ENCODE results near the gene ASIC5. TPM values are rescaled to one million over a fixed set of nuclear protein-coding genes. Genes with fewer than 3 reads are reported as not detected.

Gene ASIC5
- not detected for total RNA-seq
- not detected for polyA plus RNA-seq
- long read RNA-seq, donor 1 = 0 reads
- long read RNA-seq, donor 2 = 0 reads
- long read RNA-seq, donor 3 = 0 reads
- long read RNA-seq, donor 4 = 0 reads

GRCh38 chr4:155866177-155866576 is at the start of gene ASIC5:
Gene ASIC5 (minus strand): TSS chr4:155866277. CDS start chr4:155866226, 51 bp downstream.
- WGBS = 1% methylated on average over 1 of the region's 1 CpG
- intact Hi-C loops (cut with DNase I) = no loop called here
- no peaks in the 10 kb centered on the region for H3K4me1 ChIP-seq (ENCODE audit: control insufficient read depth, insufficient read depth, low read length)
- no peak within 1 kb of the TSS for H3K4me3 ChIP-seq (ENCODE audit: low read length)
- H3K27me3 ChIP-seq (ENCODE audit: control insufficient read depth, insufficient read depth) = no peaks in the 10 kb centered on the region
- no peak for DNase-seq
- no peaks in the 10 kb centered on the region for H3K9me3 ChIP-seq (ENCODE audit: control insufficient read depth, low read length)
- H3K27ac ChIP-seq (ENCODE audit: low read length) = no peak within 1 kb of the TSS
- ATAC-seq = no peak

DNA sequence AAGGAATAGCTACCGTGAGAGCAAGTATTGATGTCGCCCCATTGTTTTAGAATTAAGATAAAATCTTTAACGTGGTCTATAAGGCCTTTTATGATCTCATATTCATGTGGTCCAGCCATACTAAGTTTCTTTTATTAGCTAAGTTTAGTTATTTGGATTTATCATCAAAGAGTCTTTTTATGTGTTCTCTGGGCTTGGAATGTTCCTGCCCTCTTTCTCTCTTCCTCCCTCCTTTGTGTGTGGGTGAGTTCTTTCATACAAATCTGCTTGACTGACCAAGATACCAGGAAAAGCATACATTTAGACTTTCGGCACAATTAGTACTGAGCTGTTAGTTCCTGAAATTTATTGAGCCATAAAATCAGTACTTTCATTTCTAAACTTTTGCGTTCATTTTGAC is 48.7 kb upstream of the ASIC5 start:
- Histone ChIP-seq H3K4me3 (ENCODE audit: low read length) (no peak overlapping the region), H3K4me1 (ENCODE audit: control insufficient read depth, insufficient read depth, low read length) (no peaks in the 10 kb centered on the region), H3K9me3 (ENCODE audit: control insufficient read depth, low read length) (no peaks in the 10 kb centered on the region), H3K27ac (ENCODE audit: low read length) (no peak overlapping the region), H3K27me3 (ENCODE audit: control insufficient read depth, insufficient read depth) (no peaks in the 10 kb centered on the region)
- intact Hi-C loops (cut with DNase I) = no loop called here
- DNase-seq (no peak), ATAC-seq (no peak)
- 49% methylated on average over 5 of the region's 5 CpGs for WGBS

DNA sequence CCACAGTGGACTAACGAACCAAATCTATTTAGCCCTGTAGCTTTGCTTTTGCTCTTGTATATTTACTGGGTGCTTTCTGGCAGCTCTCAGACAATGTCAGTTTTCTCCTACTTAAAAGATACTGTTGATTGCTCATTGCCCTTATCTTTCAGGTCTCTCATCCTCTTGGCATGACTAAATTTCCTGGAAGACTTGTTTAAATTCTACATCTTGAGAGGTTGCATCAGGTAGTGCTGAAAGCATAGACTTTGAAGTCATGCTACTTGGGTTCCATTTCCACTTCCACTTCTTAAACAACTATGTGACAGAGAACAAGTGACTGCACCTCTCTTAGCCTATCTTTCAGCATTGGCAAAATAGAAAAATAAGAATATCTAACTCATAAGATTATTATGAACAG is 45.8 kb upstream of the ASIC5 start:
- Histone ChIP-seq H3K4me1 (ENCODE audit: control insufficient read depth, insufficient read depth, low read length) (no peaks in the 10 kb centered on the region), H3K9me3 (ENCODE audit: control insufficient read depth, low read length) (no peaks in the 10 kb centered on the region), H3K27ac (ENCODE audit: low read length) (no peak overlapping the region), H3K27me3 (ENCODE audit: control insufficient read depth, insufficient read depth) (no peaks in the 10 kb centered on the region), H3K4me3 (ENCODE audit: low read length) (no peak overlapping the region)
- ATAC-seq = no peak
- intact Hi-C loops (cut with DNase I) = no loop called here
- WGBS = 67% methylated on average over 1 of the region's 1 CpG
- DNase-seq = no peak

DNA sequence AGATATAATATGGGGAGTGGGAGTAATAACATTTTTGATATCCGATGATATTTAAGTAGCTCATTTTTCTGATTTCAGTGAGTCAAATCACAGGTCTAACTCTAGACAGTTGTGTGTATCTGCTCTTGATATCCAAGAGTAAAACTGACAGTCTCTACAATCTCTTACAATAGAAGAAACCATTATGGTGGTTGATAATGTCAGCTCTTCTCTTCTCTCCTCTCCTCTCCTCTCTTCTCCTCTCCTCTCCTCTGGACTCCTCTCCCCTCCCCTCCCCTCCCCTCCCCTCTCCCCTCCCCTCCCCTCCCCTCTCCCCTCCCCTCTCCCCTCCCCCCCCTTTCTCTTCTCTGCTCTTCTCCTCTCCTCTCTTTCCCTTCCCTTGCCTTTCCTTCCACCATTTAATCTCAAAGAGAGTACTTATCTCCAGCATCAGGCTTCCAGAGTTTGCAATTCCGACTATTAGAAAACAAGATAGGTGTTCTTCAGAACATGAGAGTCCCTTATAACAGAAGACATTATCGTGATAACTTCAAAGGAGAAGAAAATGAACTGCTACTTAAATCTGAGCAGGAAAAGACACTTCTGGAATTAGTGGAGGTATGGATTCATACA is 43.6 kb upstream of the ASIC5 start:
- Histone ChIP-seq H3K27me3 (ENCODE audit: control insufficient read depth, insufficient read depth) (no peaks in the 10 kb centered on the region), H3K9me3 (ENCODE audit: control insufficient read depth, low read length) (no peaks in the 10 kb centered on the region), H3K4me3 (ENCODE audit: low read length) (no peak overlapping the region), H3K27ac (ENCODE audit: low read length) (no peak overlapping the region), H3K4me1 (ENCODE audit: control insufficient read depth, insufficient read depth, low read length) (no peaks in the 10 kb centered on the region)
- DNase-seq = no peak
- intact Hi-C loops (cut with DNase I) = no loop called here
- ATAC-seq = no peak
- 90% methylated on average over 3 of the region's 3 CpGs for WGBS

DNA sequence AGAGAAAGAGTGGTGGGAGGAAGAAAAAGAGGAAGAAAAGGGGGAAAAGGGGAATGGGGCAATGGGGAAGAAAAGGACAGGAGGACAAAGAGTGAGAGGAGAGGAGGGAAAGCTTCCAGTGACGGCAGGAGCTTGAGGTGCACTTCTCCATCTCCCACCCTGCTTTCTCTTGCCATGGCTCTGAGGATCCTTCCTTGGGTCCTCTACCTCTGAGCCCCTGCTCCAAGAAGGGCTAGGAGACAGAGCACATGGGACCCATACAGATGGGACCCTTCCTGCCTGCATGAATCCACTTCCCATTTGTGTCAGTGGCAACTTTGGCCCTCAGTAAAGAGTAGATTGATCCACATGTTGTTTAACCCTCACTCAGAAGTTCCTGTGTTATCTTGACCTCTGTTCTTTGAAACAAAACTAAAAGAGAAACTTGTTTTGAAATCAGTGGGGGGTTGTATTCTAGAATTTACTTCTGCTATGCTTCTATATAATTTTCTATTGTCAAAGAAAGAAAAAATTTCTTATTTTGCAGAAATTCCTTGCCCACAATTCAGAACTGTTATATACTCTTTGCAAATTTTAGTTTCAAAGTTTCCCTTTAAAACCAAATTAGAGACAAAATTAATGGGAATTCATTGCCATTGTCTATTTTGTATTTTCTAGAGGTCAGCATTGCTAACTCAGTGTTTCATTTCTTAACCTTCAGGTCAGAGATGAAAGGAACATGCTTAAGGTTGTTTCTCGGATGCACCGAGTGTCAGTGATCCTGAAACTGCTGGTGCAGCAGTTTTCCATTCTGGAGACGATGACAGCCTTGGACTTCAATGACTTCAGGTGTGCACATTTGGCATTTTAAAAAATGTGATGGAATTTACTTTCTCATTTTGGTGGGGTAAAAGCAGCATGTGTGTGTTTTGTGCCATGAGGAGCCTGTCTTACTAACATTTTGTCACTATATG is 42.4 kb upstream of the ASIC5 start:
- no peaks in the 10 kb centered on the region for H3K27me3 ChIP-seq (ENCODE audit: control insufficient read depth, insufficient read depth)
- H3K9me3 ChIP-seq (ENCODE audit: control insufficient read depth, low read length) = no peaks in the 10 kb centered on the region
- H3K27ac ChIP-seq (ENCODE audit: low read length) = no peak overlapping the region
- intact Hi-C loops (cut with DNase I) = no loop called here
- H3K4me3 ChIP-seq (ENCODE audit: low read length) = no peak overlapping the region
- DNase-seq (no peak), ATAC-seq (no peak)
- H3K4me1 ChIP-seq (ENCODE audit: control insufficient read depth, insufficient read depth, low read length) = no peaks in the 10 kb centered on the region
- WGBS = 91% methylated on average over 4 of the region's 4 CpGs

- H3K9me3 ChIP-seq (ENCODE audit: control insufficient read depth, low read length) = no peaks in the 10 kb centered on the region
- H3K27ac ChIP-seq (ENCODE audit: low read length) = no peak overlapping the region
- DNase-seq = no peak
- ATAC-seq = no peak
- no peak overlapping the region for H3K4me3 ChIP-seq (ENCODE audit: low read length)
- H3K27me3 ChIP-seq (ENCODE audit: control insufficient read depth, insufficient read depth) = no peaks in the 10 kb centered on the region
- WGBS = 65% methylated on average over 1 of the region's 1 CpG
- no peaks in the 10 kb centered on the region for H3K4me1 ChIP-seq (ENCODE audit: control insufficient read depth, insufficient read depth, low read length)
- intact Hi-C loops (cut with DNase I) = no loop called here
Measured at GRCh38 chr4:155907556-155907955, 41.5 kb upstream of the ASIC5 start.

DNA sequence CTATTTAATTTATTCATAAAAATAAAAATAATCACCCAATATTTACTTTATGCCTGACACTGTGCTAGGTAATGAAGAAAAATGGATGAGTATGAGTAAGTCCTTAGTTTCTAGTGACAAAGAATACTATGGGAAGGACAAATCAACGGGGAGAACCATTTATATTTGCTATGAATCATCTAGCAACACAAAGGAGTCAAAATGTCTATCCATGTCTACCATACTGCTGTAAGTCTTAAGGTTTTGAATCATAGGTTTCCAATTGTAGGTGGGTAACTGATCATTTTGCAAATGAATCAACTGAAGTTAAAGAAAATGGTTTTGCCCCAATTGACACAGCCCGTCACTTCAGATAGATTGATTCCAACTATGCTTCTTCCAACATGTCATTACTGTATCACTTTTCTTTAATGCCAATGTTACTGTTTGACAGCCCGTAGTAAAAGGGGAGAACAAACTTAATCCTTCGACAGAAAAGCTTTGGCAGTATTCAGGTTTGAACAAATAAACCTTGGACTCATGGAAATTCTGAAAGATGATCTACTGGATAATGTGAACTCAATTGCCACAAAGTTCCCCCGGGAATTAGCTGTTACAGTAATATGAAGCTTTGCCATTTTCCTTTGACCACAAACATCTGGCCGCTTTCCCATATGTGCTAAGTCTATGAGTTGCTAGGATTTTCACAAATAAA is 40.6 kb upstream of the ASIC5 start:
- DNase-seq = peak in 1 of 3 donors; percentile 17
- Histone ChIP-seq H3K4me3 (ENCODE audit: low read length) (no peak overlapping the region), H3K27ac (ENCODE audit: low read length) (no peak overlapping the region), H3K27me3 (ENCODE audit: control insufficient read depth, insufficient read depth) (no peaks in the 10 kb centered on the region), H3K4me1 (ENCODE audit: control insufficient read depth, insufficient read depth, low read length) (no peaks in the 10 kb centered on the region), H3K9me3 (ENCODE audit: control insufficient read depth, low read length) (no peaks in the 10 kb centered on the region)
- intact Hi-C loops (cut with DNase I) = no loop called here
- ATAC-seq = no peak
- WGBS = 65% methylated on average over 6 of the region's 6 CpGs

- WGBS = 39% methylated on average over 3 of the region's 3 CpGs
- ATAC-seq (no peak), DNase-seq (no peak)
- Histone ChIP-seq H3K4me3 (ENCODE audit: low read length) (no peak overlapping the region), H3K27ac (ENCODE audit: low read length) (no peak overlapping the region), H3K27me3 (ENCODE audit: control insufficient read depth, insufficient read depth) (no peaks in the 10 kb centered on the region), H3K9me3 (ENCODE audit: control insufficient read depth, low read length) (no peaks in the 10 kb centered on the region), H3K4me1 (ENCODE audit: control insufficient read depth, insufficient read depth, low read length) (no peaks in the 10 kb centered on the region)
- intact Hi-C loops (cut with DNase I) = no loop called here
Measured at GRCh38 chr4:155904331-155904730, 38.3 kb upstream of the ASIC5 start.

- no peak within 1 kb of the TSS for H3K27ac ChIP-seq (ENCODE audit: low read length)
- H3K27me3 ChIP-seq (ENCODE audit: control insufficient read depth, insufficient read depth) = no peaks in the 10 kb centered on the region
- ATAC-seq (no peak), DNase-seq (no peak)
- H3K4me1 ChIP-seq (ENCODE audit: control insufficient read depth, insufficient read depth, low read length) = no peaks in the 10 kb centered on the region
- WGBS = 44% methylated on average over 1 of the region's 1 CpG
- no peaks in the 10 kb centered on the region for H3K9me3 ChIP-seq (ENCODE audit: control insufficient read depth, low read length)
- H3K4me3 ChIP-seq (ENCODE audit: low read length) = no peak within 1 kb of the TSS
- intact Hi-C loops (cut with DNase I) = no loop called here
Measured at GRCh38 chr4:155903453-155903852, 37.4 kb upstream of the ASIC5 start, which contains the start of gene TDO2. Gene TDO2 (plus strand): TSS chr4:155903696. CDS start chr4:155903759, 63 bp downstream.

- no peak for DNase-seq
- Histone ChIP-seq H3K4me1 (ENCODE audit: control insufficient read depth, insufficient read depth, low read length) (no peaks in the 10 kb centered on the region), H3K9me3 (ENCODE audit: control insufficient read depth, low read length) (no peaks in the 10 kb centered on the region), H3K27me3 (ENCODE audit: control insufficient read depth, insufficient read depth) (no peaks in the 10 kb centered on the region), H3K27ac (ENCODE audit: low read length) (no peak overlapping the region), H3K4me3 (ENCODE audit: low read length) (no peak overlapping the region)
- intact Hi-C loops (cut with DNase I) = no loop called here
- 84% methylated on average over 2 of the region's 2 CpGs for WGBS
- ATAC-seq = no peak
Measured at GRCh38 chr4:155901013-155901412, 34.9 kb upstream of the ASIC5 start.

DNA sequence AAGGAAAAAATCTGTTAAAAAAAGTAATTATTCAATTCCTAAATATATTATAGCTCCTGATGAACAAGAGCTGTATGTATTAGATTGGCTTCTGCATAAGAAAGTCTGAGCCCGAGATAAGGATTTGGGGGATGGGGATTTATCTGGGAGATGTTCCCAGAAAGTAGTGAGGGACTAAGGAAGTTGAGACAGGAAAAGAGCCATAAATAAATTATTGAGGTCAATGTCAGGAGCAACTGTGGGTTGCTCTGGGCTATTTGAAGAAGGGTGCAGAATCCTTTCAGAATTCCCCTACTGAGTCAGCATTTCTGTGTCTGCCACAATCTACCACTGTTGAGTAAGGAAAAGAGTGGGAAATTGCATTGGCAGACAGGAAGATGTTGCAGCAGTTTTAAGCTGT is 34.3 kb upstream of the ASIC5 start:
- Histone ChIP-seq H3K27ac (ENCODE audit: low read length) (no peak overlapping the region), H3K27me3 (ENCODE audit: control insufficient read depth, insufficient read depth) (no peaks in the 10 kb centered on the region), H3K4me1 (ENCODE audit: control insufficient read depth, insufficient read depth, low read length) (no peaks in the 10 kb centered on the region), H3K4me3 (ENCODE audit: low read length) (no peak overlapping the region), H3K9me3 (ENCODE audit: control insufficient read depth, low read length) (no peaks in the 10 kb centered on the region)
- WGBS = 32% methylated on average over 1 of the region's 1 CpG
- intact Hi-C loops (cut with DNase I) = no loop called here
- ATAC-seq (no peak), DNase-seq (no peak)
